T-helper 17 cell (primary cell): ENCODE measurements around the gene CNTROB. TPM values are rescaled to one million over a fixed set of nuclear protein-coding genes. Genes with fewer than 3 reads are reported as not detected.

Experiments used
- ATAC-seq: fragments of 150-1000 bp; cut with Tn5 transposase; 2 replicates; pipeline ENCODE4 v1.10.0; 2021; ENCODE audit warnings: mild to moderate bottlenecking, moderate library complexity
- DNase-seq, 3 donors: peaks; one replicate each; pipeline versions ENCODE4 v3.0.0 to v3.0.0-alpha.2; 2020 to 2021
- H3K9me3 ChIP-seq: one replicate; pipeline ENCODE4 v1.7.0; 2013; ENCODE audit warnings: low read length, mild to moderate bottlenecking; ENCODE audit not compliant: control insufficient read depth, poor library complexity, severe bottlenecking
- H3K27ac Mint-ChIP-seq: one replicate; pipeline ENCODE4 v1.8.0; 2022; ENCODE audit warnings: mild to moderate bottlenecking, moderate library complexity, mixed read lengths
- H3K27me3 Mint-ChIP-seq: one replicate; pipeline ENCODE4 v1.8.0; 2022; ENCODE audit warnings: mixed read lengths
- H3K36me3 Mint-ChIP-seq: one replicate; pipeline ENCODE4 v1.8.0; 2022; ENCODE audit warnings: low read depth, mixed read lengths
- H3K4me1 Mint-ChIP-seq: one replicate; pipeline ENCODE4 v1.8.0; 2022; ENCODE audit warnings: mild to moderate bottlenecking, mixed read lengths
- H3K4me3 Mint-ChIP-seq: one replicate; pipeline ENCODE4 v1.8.0; 2022; ENCODE audit warnings: mild to moderate bottlenecking, moderate library complexity, mixed read lengths
- total RNA-seq, 4 donors: library from RNA in 2 of 4; stranded (reverse) in 2 of 4; gene quantifications; one replicate each; pipeline ENCODE4 v1.2.3 and lab custom pipeline; 2022 to 2026

CNTROB gene
- total RNA-seq, 2 donors from 2014 or later: 24.3 to 27.9 TPM

DNA sequence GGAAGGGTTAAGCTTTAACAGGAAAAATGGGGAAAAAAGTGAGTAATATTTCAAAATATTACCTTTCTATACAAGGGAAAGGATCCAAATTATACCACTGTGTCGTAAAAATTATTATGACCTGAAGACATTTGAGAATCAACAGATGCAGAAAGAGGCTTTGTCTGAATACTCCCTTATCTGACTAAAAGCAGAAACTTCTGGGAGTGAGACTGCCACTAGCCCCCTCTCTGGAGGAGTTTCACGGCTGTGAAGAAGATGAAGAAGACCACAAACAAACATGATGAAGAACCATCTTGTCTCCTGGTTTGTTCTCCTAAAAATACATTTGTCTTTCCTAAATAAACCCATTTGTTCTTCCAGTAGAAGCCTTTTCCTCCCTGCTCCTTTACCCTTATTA lies 29.4 kb downstream of the CNTROB start:
- Mint-ChIP-seq H3K4me3 (no peak overlapping the region), H3K27me3 (peaks cover 20% of the 10 kb centered on the region), H3K36me3 (no peaks in the 10 kb centered on the region), H3K27ac (no peak overlapping the region), H3K4me1 (no peaks in the 10 kb centered on the region)
- H3K9me3 ChIP-seq: no peaks in the 10 kb centered on the region
- ATAC-seq: no peak
- no peak for DNase-seq

DNA sequence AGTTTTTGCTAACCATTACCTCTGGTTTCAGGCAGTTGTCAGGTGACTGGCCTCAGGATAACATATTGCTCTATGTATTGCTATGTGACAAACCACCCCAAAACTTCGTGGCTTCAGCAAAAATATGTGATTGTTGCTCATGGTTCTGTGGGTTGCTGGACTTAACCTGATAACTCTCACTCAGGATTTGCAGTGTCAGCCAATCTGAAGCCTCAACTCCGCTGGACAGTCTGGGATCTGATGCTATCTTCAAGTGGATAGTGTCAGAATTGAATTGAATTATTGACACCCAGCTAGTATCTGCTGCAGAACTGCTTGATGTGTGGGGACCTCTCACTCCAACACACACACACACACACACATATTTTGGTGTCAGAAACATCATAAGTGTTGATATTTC lies 35.7 kb downstream of the CNTROB start:
- no peak for ATAC-seq
- Mint-ChIP-seq H3K4me1 (no peaks in the 10 kb centered on the region), H3K27ac (no peak overlapping the region), H3K27me3 (peaks cover 8% of the 10 kb centered on the region), H3K4me3 (no peak overlapping the region), H3K36me3 (no peaks in the 10 kb centered on the region)
- no peaks in the 10 kb centered on the region for H3K9me3 ChIP-seq
- no peak for DNase-seq

DNA sequence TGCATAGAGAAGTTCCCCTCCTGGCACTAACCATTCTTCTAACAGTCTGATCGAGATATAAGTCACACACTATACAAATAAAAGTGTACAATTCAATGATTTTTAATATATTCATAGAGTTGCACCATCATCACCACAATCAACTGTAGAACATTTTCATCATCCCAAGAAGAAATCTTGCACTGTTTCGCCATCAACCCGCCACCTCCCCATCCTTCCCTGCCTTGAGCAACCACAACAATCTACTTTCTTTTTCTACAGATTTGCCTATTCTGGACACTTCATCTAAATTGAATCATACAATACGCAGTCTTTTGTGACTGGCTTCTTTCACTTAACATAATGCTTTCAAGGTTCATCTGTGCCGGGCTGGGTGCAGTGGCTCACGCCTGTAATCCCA lies 37.4 kb downstream of the CNTROB start:
- Mint-ChIP-seq H3K4me1 (no peaks in the 10 kb centered on the region), H3K36me3 (no peaks in the 10 kb centered on the region), H3K4me3 (no peak overlapping the region), H3K27ac (no peak overlapping the region), H3K27me3 (peaks cover 8% of the 10 kb centered on the region)
- ATAC-seq (no peak), DNase-seq (no peak)
- H3K9me3 ChIP-seq: no peaks in the 10 kb centered on the region

DNA sequence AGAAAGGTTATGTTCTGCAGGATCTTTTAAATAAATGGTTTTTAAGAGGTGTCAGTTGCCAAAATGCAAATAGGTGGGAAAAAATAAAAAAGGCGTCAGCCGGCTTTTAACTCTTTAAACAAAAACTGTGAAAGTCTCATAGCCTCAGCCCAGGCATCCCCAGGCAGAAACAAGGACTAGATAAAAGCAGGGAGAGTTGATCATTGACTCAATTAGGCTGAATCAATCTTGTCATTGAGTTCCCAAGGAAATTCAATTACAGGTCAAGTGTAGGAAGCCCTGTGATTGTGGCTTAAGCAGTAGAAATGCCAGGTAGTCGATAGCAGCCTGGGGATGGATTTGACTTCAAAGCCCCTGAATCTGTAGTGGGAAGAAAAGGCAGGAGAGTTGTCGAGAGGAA lies 39.6 kb downstream of the CNTROB start:
- Mint-ChIP-seq H3K27ac (no peak overlapping the region), H3K4me1 (no peaks in the 10 kb centered on the region), H3K4me3 (no peak overlapping the region), H3K27me3 (peaks cover 8% of the 10 kb centered on the region), H3K36me3 (no peaks in the 10 kb centered on the region)
- ATAC-seq: no peak
- no peak for DNase-seq
- H3K9me3 ChIP-seq: no peaks in the 10 kb centered on the region

DNA sequence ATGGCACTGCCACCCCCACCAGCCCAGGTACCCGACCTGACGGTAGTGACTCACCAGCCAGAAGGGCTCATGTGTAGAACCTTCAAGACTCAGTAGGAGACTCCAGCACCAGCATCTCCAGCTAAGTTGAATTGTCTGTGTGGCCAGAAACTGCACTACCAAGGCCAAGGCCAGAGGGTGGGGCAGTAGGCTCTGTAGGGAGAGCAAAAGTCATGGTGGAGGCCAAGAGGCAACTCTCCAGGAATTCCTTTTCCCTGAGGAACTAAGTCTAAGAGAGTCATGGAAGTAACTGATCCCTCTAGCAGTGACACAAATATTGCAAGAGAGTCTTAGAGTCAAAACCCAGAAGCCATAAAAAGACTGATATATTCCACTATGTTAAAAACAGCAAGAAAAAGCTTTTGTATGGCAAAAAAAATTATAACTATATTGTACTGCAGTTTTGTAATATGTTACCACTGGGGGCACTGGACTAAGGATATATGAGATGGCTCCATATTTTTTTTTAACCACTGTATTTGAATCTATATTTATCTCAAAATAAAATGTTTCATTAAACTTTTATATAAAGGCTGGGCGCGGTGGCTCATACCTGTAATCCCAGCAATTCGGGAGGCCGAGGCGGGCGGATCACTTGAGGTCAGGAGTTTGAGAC lies 40.3 kb downstream of the CNTROB start:
- Mint-ChIP-seq H3K36me3 (no peaks in the 10 kb centered on the region), H3K27ac (no peak overlapping the region), H3K27me3 (peaks cover 14% of the 10 kb centered on the region), H3K4me3 (no peak overlapping the region), H3K4me1 (no peaks in the 10 kb centered on the region)
- DNase-seq (no peak), ATAC-seq (no peak)
- H3K9me3 ChIP-seq: no peaks in the 10 kb centered on the region

DNA sequence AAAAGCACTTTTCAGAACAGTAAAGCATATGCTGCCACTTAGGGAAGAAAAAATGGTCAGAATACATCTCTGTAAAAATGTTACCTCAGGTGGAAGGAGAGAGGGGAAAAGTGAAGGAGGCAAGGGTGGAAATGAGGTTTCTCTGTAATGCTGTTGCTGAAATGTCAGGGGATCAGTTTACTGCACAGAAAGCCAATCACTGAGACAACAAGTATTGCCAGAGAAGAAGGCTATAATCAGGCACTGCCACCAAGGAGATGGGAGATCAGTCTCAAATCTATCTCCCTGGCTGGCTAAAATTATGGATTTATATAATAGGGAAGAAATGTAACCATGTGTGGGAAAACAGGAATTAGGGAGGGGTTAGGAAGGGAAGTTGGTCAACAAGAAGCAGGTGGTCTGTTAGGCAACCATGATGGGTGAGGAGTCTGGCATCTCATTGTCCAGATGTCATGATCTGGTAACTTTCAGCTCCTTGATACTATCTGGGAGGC lies 42.7 kb downstream of the CNTROB start:
- H3K9me3 ChIP-seq: no peaks in the 10 kb centered on the region
- Mint-ChIP-seq H3K36me3 (peaks cover 2% of the 10 kb centered on the region), H3K4me3 (no peak overlapping the region), H3K27ac (no peak overlapping the region), H3K4me1 (no peaks in the 10 kb centered on the region), H3K27me3 (peaks cover 23% of the 10 kb centered on the region)
- DNase-seq (no peak), ATAC-seq (no peak)

DNA sequence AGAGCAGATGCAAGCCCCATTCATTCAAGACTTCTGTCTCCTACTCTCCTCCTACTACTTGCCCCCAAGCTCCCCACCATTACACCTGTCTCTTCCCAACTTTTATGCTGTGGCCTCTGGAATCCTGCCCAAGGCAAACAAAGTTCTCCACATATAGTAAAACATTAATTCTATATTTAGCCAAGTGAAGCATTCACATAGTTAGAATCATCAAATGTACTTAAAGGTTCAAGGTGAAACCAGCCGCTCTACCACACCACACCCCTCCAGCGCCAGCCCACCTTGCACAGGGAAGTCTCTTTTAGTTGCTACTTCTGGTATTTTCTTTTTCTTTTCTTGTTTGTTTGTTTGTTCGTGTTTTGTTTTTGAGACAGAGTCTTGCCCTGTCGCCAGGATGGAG lies 45.0 kb downstream of the CNTROB start:
- H3K9me3 ChIP-seq: no peaks in the 10 kb centered on the region
- Mint-ChIP-seq H3K27me3 (peaks cover 21% of the 10 kb centered on the region), H3K36me3 (peaks cover 2% of the 10 kb centered on the region), H3K4me3 (no peak overlapping the region), H3K27ac (no peak overlapping the region), H3K4me1 (no peaks in the 10 kb centered on the region)
- DNase-seq: no peak
- ATAC-seq: no peak

DNA sequence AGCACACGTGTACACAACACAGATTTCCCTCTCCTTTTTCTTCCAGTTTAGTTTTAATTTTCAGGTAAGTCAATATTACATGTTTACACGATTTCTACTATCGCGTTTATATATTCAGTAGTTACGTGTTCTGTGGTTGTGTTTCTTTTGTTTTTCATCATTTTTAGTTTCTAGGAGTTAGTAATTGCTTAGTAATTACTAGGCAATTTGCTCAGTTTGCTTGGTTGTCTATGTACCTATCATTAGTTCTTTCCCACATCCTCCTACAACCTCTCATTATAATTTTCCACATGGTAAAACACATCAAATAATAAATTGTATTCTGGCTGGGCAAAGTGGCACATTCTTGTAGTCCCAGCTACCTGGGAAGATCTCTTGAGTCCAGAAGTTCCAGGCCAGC lies 45.8 kb downstream of the CNTROB start:
- ATAC-seq: no peak
- H3K4me1 Mint-ChIP-seq: no peaks in the 10 kb centered on the region

DNA sequence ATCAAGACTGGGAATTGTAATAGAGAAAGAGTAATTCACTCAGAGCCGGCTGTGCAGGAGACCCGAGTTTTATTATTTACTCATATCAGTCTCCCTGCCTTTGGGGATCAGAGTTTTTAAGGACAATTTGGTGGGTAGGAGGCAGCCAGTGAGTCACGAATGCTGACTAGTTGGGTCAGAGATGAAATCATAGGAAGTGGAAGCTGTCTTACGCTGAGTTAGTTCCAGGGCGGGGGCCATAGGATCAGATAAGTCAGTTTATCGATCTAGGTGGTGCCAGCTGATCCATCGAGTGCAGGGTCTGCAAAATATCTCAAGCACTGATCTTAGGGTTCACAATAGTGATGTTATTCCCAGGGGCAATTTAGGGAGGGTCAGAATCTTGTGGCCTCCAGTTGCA lies 50.2 kb downstream of the CNTROB start:
- ATAC-seq: no peak
- Mint-ChIP-seq H3K27me3 (peaks cover 40% of the 10 kb centered on the region), H3K27ac (no peak overlapping the region), H3K36me3 (peaks cover 2% of the 10 kb centered on the region), H3K4me3 (no peak overlapping the region), H3K4me1 (no peaks in the 10 kb centered on the region)
- H3K9me3 ChIP-seq: no peaks in the 10 kb centered on the region
- no peak for DNase-seq

More for the DNA sequence above, 45.8 kb downstream of the CNTROB start:
- peaks cover 28% of the 10 kb centered on the region for H3K27me3 Mint-ChIP-seq
- no peak for DNase-seq
- H3K36me3 Mint-ChIP-seq: peaks cover 2% of the 10 kb centered on the region
- no peak overlapping the region for H3K27ac Mint-ChIP-seq
- H3K4me3 Mint-ChIP-seq: no peak overlapping the region
- no peaks in the 10 kb centered on the region for H3K9me3 ChIP-seq

DNA sequence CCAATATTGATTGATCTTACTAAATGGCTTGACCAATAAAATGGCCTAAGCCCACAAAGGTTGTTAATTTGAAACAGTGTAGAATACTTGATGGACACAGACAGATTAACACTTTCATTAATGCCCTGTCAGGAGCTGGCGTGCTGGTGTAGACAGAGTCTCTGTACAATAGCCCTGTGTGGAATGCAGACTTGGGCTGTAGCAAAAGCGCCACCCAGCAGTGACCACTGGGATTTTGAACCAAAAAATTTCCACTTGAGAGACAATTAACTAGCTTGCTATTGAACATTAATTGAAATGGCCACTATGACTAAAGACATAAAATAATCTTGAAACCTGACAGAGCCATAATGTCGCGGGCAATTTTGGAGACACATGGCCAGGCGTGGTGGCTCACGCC lies 50.7 kb downstream of the CNTROB start:
- no peaks in the 10 kb centered on the region for H3K9me3 ChIP-seq
- Mint-ChIP-seq H3K36me3 (peaks cover 2% of the 10 kb centered on the region), H3K27me3 (peaks cover 41% of the 10 kb centered on the region), H3K4me1 (no peaks in the 10 kb centered on the region), H3K27ac (no peak overlapping the region), H3K4me3 (no peak overlapping the region)
- ATAC-seq (no peak), DNase-seq (no peak)

DNA sequence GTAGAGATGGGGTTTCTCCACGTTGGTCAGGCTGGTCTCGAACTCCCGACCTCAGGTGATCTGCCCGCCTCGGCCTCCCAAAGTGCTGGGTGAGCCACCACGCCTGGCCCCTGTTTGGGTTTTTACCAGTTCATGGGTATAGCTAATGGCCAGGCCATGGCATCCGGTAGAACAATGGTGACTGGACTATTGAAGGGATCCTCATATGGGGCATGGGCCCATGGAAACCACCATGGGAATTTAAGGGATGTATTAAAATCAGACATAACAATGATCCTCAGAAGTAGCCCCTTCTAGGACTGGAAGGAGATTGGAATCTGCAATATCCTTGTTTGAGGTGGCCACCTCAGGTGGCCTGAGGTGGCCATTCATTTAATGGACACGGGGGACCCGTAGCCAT lies 52.9 kb downstream of the CNTROB start:
- Mint-ChIP-seq H3K4me3 (no peak overlapping the region), H3K4me1 (peaks cover 8% of the 10 kb centered on the region), H3K36me3 (no peaks in the 10 kb centered on the region), H3K27me3 (peaks cover 36% of the 10 kb centered on the region), H3K27ac (no peak overlapping the region)
- no peaks in the 10 kb centered on the region for H3K9me3 ChIP-seq
- DNase-seq (no peak), ATAC-seq (no peak)

DNA sequence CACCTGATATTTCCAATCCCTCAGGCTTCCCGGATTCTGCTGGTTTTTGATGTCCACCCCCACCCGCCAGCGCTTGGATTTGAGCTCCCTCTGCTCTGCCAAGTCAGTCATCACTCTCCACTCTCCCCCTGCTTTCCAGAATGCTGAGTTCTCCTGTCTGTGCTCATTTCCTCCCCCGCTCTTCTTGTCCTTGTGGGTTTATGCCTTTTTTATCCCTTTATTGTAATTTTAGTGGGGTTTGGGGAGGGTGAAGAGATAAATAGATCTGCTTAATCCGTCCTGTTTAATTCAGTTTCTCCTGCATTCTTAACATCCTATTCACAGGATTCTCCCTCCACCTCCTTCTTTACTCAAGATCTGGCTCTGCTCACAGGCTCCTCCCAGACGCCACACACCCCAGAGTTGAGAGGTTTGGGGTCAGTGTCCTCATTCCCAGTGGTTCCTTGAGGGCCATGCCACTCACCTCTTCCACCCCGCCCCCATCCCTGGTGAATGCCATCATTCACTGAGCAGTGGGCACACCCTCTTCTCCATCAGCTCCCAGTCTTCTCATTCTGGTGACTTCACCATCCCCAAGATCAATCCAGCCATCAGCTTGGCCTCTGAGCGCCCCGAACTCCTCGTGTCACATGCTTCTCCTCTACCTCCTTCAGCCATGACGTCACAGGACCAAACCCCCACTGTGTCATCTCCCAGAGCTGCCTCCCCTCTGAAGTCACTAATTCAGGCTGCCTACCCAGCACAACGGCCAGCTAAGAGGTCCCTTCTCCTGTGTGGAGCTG lies 55.3 kb downstream of the CNTROB start:
- no peaks in the 10 kb centered on the region for H3K36me3 Mint-ChIP-seq
- peaks cover 18% of the 10 kb centered on the region for H3K4me1 Mint-ChIP-seq
- no peak for ATAC-seq
- no peak for DNase-seq
- H3K9me3 ChIP-seq: no peaks in the 10 kb centered on the region
- H3K4me3 Mint-ChIP-seq: no peak overlapping the region
- H3K27me3 Mint-ChIP-seq: peaks cover 28% of the 10 kb centered on the region
- H3K27ac Mint-ChIP-seq: no peak overlapping the region

DNA sequence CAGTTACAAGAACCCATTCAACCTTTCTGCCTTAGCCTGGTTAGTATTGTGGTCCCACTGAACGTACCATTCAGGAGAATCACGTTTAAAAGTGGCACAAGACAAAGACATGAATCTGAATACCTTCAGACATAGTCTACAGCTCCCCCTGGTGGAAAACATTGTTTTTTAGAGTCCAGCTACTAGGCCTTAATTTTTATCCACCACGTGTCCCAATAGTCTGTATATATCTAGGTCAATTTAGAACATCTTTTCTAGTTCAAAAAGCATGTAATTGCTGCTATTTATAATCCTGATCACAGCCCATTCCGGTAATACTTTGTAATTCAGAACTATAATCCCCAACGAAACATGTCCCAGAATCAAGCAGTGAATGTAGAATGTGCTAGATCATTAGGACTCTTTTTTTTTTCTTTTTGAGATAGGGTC lies 56.8 kb downstream of the CNTROB start:
- ATAC-seq (peak; percentile 52), DNase-seq (peak in 1 of 3 donors; percentile 44)
- H3K9me3 ChIP-seq: no peaks in the 10 kb centered on the region
- no peaks in the 10 kb centered on the region for H3K36me3 Mint-ChIP-seq
- H3K4me1 Mint-ChIP-seq: peaks cover 20% of the 10 kb centered on the region
- H3K4me3 Mint-ChIP-seq: peak overlapping the region; percentile 86
- H3K27me3 Mint-ChIP-seq: peaks cover 17% of the 10 kb centered on the region
- peak overlapping the region; percentile 93 for H3K27ac Mint-ChIP-seq
